IPS-18c (cell line): ENCODE measurements around the gene FAM216B.

Experiments
- H3K4me3 ChIP-seq: 2 replicates; pipeline ENCODE4 v1.7.0; 2013; ENCODE audit warnings: low read depth, mild to moderate bottlenecking, low read length, moderate library complexity; ENCODE audit not compliant: insufficient read depth
- H3K9me3 ChIP-seq: one replicate; pipeline ENCODE4 v1.6.1; 2013; ENCODE audit warnings: mild to moderate bottlenecking, low read length, moderate library complexity; ENCODE audit not compliant: control insufficient read depth, insufficient read depth

FAM216B gene

GRCh38 chr13:42781352-42781751 lies at the start of gene FAM216B:
FAM216B (plus strand) TSS chr13:42781584; CDS start chr13:42784068, 2,484 bp downstream.
- Histone ChIP-seq H3K9me3 (no peaks in the 10 kb centered on the region), H3K4me3 (no peak within 1 kb of the TSS)

- Histone ChIP-seq H3K4me3 (no peak overlapping the region), H3K9me3 (no peaks in the 10 kb centered on the region)
These were observed 49.3 kb upstream of the FAM216B start for GRCh38 chr13:42732073-42732472.

- Histone ChIP-seq H3K9me3 (no peaks in the 10 kb centered on the region), H3K4me3 (no peak overlapping the region)
These were observed 48.3 kb upstream of the FAM216B start for GRCh38 chr13:42733046-42733445.

GRCh38 chr13:42735010-42735409 lies 46.4 kb upstream of the FAM216B start:
- Histone ChIP-seq H3K9me3 (no peaks in the 10 kb centered on the region), H3K4me3 (no peak overlapping the region)

GRCh38 chr13:42740753-42741152 lies 40.6 kb upstream of the FAM216B start:
- Histone ChIP-seq H3K4me3 (no peak overlapping the region), H3K9me3 (no peaks in the 10 kb centered on the region)

- Histone ChIP-seq H3K4me3 (no peak overlapping the region), H3K9me3 (no peaks in the 10 kb centered on the region)
These were observed 39.5 kb upstream of the FAM216B start for GRCh38 chr13:42741914-42742313.

GRCh38 chr13:42745655-42746054 lies 35.7 kb upstream of the FAM216B start:
- Histone ChIP-seq H3K9me3 (peaks cover 2% of the 10 kb centered on the region), H3K4me3 (no peak overlapping the region)

- Histone ChIP-seq H3K9me3 (peaks cover 2% of the 10 kb centered on the region), H3K4me3 (no peak overlapping the region)
These were observed 34.5 kb upstream of the FAM216B start for GRCh38 chr13:42746866-42747265.

- Histone ChIP-seq H3K9me3 (peaks cover 2% of the 10 kb centered on the region), H3K4me3 (no peak overlapping the region)
These were observed 33.9 kb upstream of the FAM216B start for GRCh38 chr13:42747399-42747873.

- H3K9me3 ChIP-seq = peaks cover 2% of the 10 kb centered on the region
These were observed 30.6 kb upstream of the FAM216B start for GRCh38 chr13:42750794-42751193.

GRCh38 chr13:42751693-42752092 lies 29.7 kb upstream of the FAM216B start:
- no peak overlapping the region for H3K4me3 ChIP-seq
- peaks cover 2% of the 10 kb centered on the region for H3K9me3 ChIP-seq

More at GRCh38 chr13:42750794-42751193, 30.6 kb upstream of the FAM216B start:
- no peak overlapping the region for H3K4me3 ChIP-seq

- H3K4me3 ChIP-seq = no peak overlapping the region
These were observed 28.7 kb upstream of the FAM216B start for GRCh38 chr13:42752731-42753130.

GRCh38 chr13:42753697-42754096 lies 27.7 kb upstream of the FAM216B start:
- H3K4me3 ChIP-seq = no peak overlapping the region

More at GRCh38 chr13:42752731-42753130, 28.7 kb upstream of the FAM216B start:
- H3K9me3 ChIP-seq = peaks cover 2% of the 10 kb centered on the region

GRCh38 chr13:42754801-42755510 lies 26.4 kb upstream of the FAM216B start:
- H3K4me3 ChIP-seq = no peak overlapping the region
- H3K9me3 ChIP-seq = peaks cover 2% of the 10 kb centered on the region

More at GRCh38 chr13:42753697-42754096, 27.7 kb upstream of the FAM216B start:
- peaks cover 2% of the 10 kb centered on the region for H3K9me3 ChIP-seq

- Histone ChIP-seq H3K4me3 (no peak overlapping the region), H3K9me3 (no peaks in the 10 kb centered on the region)
These were observed 23.5 kb upstream of the FAM216B start for GRCh38 chr13:42757678-42758420.

GRCh38 chr13:42758515-42758914 lies 22.9 kb upstream of the FAM216B start:
- Histone ChIP-seq H3K4me3 (no peak overlapping the region), H3K9me3 (no peaks in the 10 kb centered on the region)

GRCh38 chr13:42760951-42761350 lies 20.4 kb upstream of the FAM216B start:
- H3K9me3 ChIP-seq = no peaks in the 10 kb centered on the region
- H3K4me3 ChIP-seq = no peak overlapping the region

- H3K9me3 ChIP-seq = no peaks in the 10 kb centered on the region
- H3K4me3 ChIP-seq = no peak overlapping the region
These were observed 19.1 kb upstream of the FAM216B start for GRCh38 chr13:42762251-42762650.
